GM12878 (cell line): ENCODE results near the gene MYCN.

Experiments used
- ATF7 ChIP-seq: fragments of 450-650 bp; IDR thresholded peaks from 2 replicates; pipeline ENCODE4 v1.6.1; 2016; ENCODE audit warnings: low read depth, mild to moderate bottlenecking
- CEBPB ChIP-seq, 2 experiments: fragments of 150-350 bp in 1 of 2; IDR thresholded peaks; 2 replicates each; pipeline ENCODE4 v1.6.1; 2012 to 2014; ENCODE audit warnings: low read depth in 2 of 2, low read length in 2 of 2, borderline replicate concordance in 1 of 2, inconsistent platforms in 1 of 2
- CTCF ChIP-seq, 3 experiments: IDR thresholded peaks in 2 of 3; conservative IDR thresholded peaks in 1 of 3; 2 replicates each; pipeline ENCODE4 v1.5.1; 2011; ENCODE audit warnings: low read depth in 3 of 3, low read length in 3 of 3, mild to moderate bottlenecking in 3 of 3, control low read depth in 2 of 3, moderate library complexity in 2 of 3, inconsistent platforms in 1 of 3, mixed read lengths in 1 of 3; ENCODE audit not compliant: control insufficient read depth in 2 of 3, insufficient read depth in 1 of 3; ENCODE audit errors: extremely low read depth in 1 of 3
- EZH2 ChIP-seq: IDR thresholded peaks from 2 replicates; pipeline ENCODE4 v1.6.1; 2012; ENCODE audit warnings: low read depth, mild to moderate bottlenecking, control low read depth, inconsistent platforms, low read length, borderline replicate concordance; ENCODE audit not compliant: control insufficient read depth
- FOXM1 ChIP-seq: IDR thresholded peaks from 2 replicates; pipeline ENCODE4 v1.6.1; 2012; ENCODE audit warnings: low read depth, mild to moderate bottlenecking, inconsistent platforms, low read length, moderate library complexity
- HDAC2 ChIP-seq: fragments of 200-600 bp; sonication (generic); IDR thresholded peaks from 2 replicates; pipeline ENCODE4 v1.6.1; 2017
- PBX3 ChIP-seq: IDR thresholded peaks from 2 replicates; pipeline ENCODE4 v1.6.1; 2011; ENCODE audit warnings: mild to moderate bottlenecking, low read depth, low read length, moderate library complexity; ENCODE audit not compliant: insufficient replicate concordance
- POLR2A ChIP-seq: IDR thresholded peaks from 2 replicates; pipeline ENCODE4 v1.6.1; 2011; ENCODE audit warnings: low read depth, mild to moderate bottlenecking, low read length
- TF ChIP-seq, protein P1 (sequence below): IDR thresholded peaks from 2 replicates; pipeline ENCODE4 v1.6.1; 2012; ENCODE audit warnings: low read depth, low read length, improper control_type of control experiment

DNA sequence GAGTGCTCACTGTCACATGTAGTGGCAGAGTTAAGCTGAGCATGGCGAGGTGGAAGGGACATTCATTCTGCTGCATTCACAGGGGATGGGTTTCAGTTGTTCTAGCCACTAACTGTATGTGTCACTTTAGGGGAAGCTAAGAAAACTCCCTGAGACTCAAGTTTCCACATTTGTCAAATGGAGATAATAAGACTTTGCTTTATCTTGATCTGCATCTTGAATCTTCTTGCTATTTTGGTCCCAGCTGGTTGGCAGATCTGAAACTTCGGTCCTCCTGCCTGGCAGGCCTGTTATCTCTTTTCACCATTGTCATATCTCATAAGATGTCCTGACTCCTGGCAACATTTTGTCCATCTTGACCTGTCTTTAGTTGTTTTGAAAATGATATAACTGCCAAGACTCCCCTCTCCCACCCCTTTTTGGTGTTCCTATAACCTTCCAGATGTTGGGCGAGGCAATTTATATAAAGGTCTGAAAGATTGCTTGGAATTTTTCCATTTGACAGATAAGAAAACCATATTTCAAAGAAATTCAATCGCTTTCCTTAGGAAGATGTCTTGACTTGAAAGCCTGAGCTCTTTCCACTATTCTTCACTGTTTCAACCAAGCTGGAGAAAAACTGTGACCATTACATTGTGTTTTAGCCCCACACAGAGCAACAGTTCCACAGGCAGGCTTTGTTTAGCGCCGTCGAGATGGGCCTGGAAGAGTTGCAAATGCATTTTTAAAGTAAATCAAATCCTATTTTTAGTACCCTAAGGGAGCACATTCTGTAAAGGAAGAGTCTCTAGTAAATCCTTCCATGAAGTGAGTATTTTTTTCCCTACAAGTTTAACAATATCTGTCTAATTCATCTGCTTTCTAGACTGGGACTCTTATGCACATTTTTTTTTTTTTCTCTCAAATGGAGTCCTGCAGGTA lies 33.4 kb downstream of the MYCN start:
- TF ChIP-seq CTCF (IDR thresholded peaks at IDR 0.05 in 2 of 3, conservative IDR thresholded peaks at IDR 0.05 in 1 of 3; ENCODE audit: control insufficient read depth in 2 of 3, extremely low read depth in 1 of 3, insufficient read depth in 1 of 3, low read depth in 3 of 3, low read length in 3 of 3) = no peak
- no peak for TF ChIP-seq ATF7
- no peak for TF ChIP-seq POLR2A
- TF ChIP-seq FOXM1 = no peak
- TF ChIP-seq HDAC2 = no peak
- TF ChIP-seq, protein P1, sequence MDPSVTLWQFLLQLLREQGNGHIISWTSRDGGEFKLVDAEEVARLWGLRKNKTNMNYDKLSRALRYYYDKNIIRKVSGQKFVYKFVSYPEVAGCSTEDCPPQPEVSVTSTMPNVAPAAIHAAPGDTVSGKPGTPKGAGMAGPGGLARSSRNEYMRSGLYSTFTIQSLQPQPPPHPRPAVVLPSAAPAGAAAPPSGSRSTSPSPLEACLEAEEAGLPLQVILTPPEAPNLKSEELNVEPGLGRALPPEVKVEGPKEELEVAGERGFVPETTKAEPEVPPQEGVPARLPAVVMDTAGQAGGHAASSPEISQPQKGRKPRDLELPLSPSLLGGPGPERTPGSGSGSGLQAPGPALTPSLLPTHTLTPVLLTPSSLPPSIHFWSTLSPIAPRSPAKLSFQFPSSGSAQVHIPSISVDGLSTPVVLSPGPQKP = no peak
- TF ChIP-seq PBX3 = no peak
- TF ChIP-seq CEBPB (IDR thresholded peaks at IDR 0.05; ENCODE audit: borderline replicate concordance in 1 of 2, low read depth in 2 of 2, low read length in 2 of 2) = no peak
- no peak for TF ChIP-seq EZH2
